Activated CD4-positive, alpha-beta T cell treated with anti-CD3 and anti-CD28 coated beads, Interleukin-10, Interleukin-2, amounts not matched to agents 100 ng/mL and 50 ng/mL, durations not matched to agents 16 hours and 8 hours (primary cell): ENCODE measurements around the gene ILKAP.

Experiments
- DNase-seq: peaks from one replicate; pipeline ENCODE4 v3.0.0-alpha.2; 2020

The ILKAP gene

GRCh38 chr2:238163481-238164198, 39.9 kb downstream of the ILKAP start:
- no peak for DNase-seq

- DNase-seq, result no peak
These were observed 40.6 kb downstream of the ILKAP start for GRCh38 chr2:238162846-238163441.

GRCh38 chr2:238162251-238162845, 41.1 kb downstream of the ILKAP start:
- DNase-seq, result no peak

GRCh38 chr2:238161291-238162051, 42.0 kb downstream of the ILKAP start:
- no peak for DNase-seq

GRCh38 chr2:238160206-238161129, 43.0 kb downstream of the ILKAP start:
- DNase-seq, result no peak

- DNase-seq, result no peak
These were observed 43.8 kb downstream of the ILKAP start for GRCh38 chr2:238159661-238160205.

GRCh38 chr2:238159071-238159539, 44.4 kb downstream of the ILKAP start:
- peak; percentile 23 for DNase-seq

- DNase-seq, result peak; percentile 60
These were observed 44.9 kb downstream of the ILKAP start, which contains the start of gene ERFE for GRCh38 chr2:238158509-238159070. ERFE (plus strand) TSS chr2:238158970; CDS start chr2:238159008, 38 bp downstream.

- no peak for DNase-seq
These were observed 45.4 kb downstream of the ILKAP start for GRCh38 chr2:238158018-238158508.

- DNase-seq, result no peak
These were observed 45.9 kb downstream of the ILKAP start for GRCh38 chr2:238157506-238158017.

GRCh38 chr2:238155761-238156694, 47.5 kb downstream of the ILKAP start:
- no peak for DNase-seq

GRCh38 chr2:238155051-238155760, 48.3 kb downstream of the ILKAP start:
- DNase-seq, result no peak

- DNase-seq, result no peak
These were observed 48.9 kb downstream of the ILKAP start for GRCh38 chr2:238154570-238154969.

- no peak for DNase-seq
These were observed 50.5 kb downstream of the ILKAP start for GRCh38 chr2:238152771-238153688.

- no peak for DNase-seq
These were observed 51.8 kb downstream of the ILKAP start for GRCh38 chr2:238151628-238152235.

GRCh38 chr2:238151205-238151604, 52.3 kb downstream of the ILKAP start:
- DNase-seq, result no peak

GRCh38 chr2:238150686-238151085, 52.8 kb downstream of the ILKAP start:
- DNase-seq, result no peak
